DOHH2 (cell line): ENCODE data around the gene GYS1.

ENCODE experiments used
- H3F3A ChIP-seq: fragments of 200-600 bp; sonication (generic), shearing (Covaris generic); 2 replicates; pipeline ENCODE4 v1.6.0; 2016; ENCODE audit warnings: antibody characterized with exemption, mild to moderate bottlenecking; ENCODE audit not compliant: control insufficient read depth, insufficient read depth
- H3K27ac ChIP-seq: fragments of 200-600 bp; sonication (generic); 2 replicates; pipeline ENCODE4 v1.5.1; 2014; ENCODE audit warnings: low read depth, mild to moderate bottlenecking, low read length, moderate library complexity
- H3K27me3 ChIP-seq: fragments of 200-600 bp; sonication (generic); 2 replicates; pipeline ENCODE4 v1.6.1; 2014; ENCODE audit warnings: mild to moderate bottlenecking, low read length, mixed read lengths; ENCODE audit not compliant: control insufficient read depth
- H3K36me3 ChIP-seq: fragments of 200-600 bp; sonication (generic); 2 replicates; pipeline ENCODE4 v1.6.1; 2014; ENCODE audit warnings: mild to moderate bottlenecking, low read length, moderate library complexity, mixed read lengths; ENCODE audit not compliant: control insufficient read depth
- H3K4me1 ChIP-seq: fragments of 200-600 bp; sonication (generic); 2 replicates; pipeline ENCODE4 v1.6.1; 2014; ENCODE audit warnings: mild to moderate bottlenecking, low read length, mixed read lengths; ENCODE audit not compliant: control insufficient read depth
- H3K4me2 ChIP-seq: fragments of 200-600 bp; sonication (generic); 2 replicates; pipeline ENCODE4 v1.6.0; 2014; ENCODE audit warnings: mild to moderate bottlenecking, low read length, moderate library complexity
- H3K4me3 ChIP-seq: fragments of 200-600 bp; sonication (generic); 2 replicates; pipeline ENCODE4 v1.5.1; 2014; ENCODE audit warnings: mild to moderate bottlenecking, low read length, mixed read lengths
- H3K79me2 ChIP-seq: fragments of 200-600 bp; sonication (generic); 2 replicates; pipeline ENCODE4 v1.6.1; 2014; ENCODE audit warnings: mild to moderate bottlenecking, low read length, mixed read lengths; ENCODE audit not compliant: control insufficient read depth
- H3K9me2 ChIP-seq: fragments of 200-600 bp; sonication (generic); replicated peaks from 2 replicates; pipeline ENCODE4 v1.6.1; 2014; ENCODE audit warnings: mild to moderate bottlenecking, low read length, mixed read lengths; ENCODE audit not compliant: control insufficient read depth
- H3K9me3 ChIP-seq: fragments of 200-600 bp; sonication (generic); 2 replicates; pipeline ENCODE4 v1.6.1; 2014; ENCODE audit warnings: antibody characterized with exemption, low read length, mixed read lengths; ENCODE audit not compliant: control insufficient read depth, insufficient read depth
- H4K20me1 ChIP-seq: fragments of 200-600 bp; sonication (generic); 2 replicates; pipeline ENCODE4 v1.6.0; 2014; ENCODE audit warnings: low read depth, mild to moderate bottlenecking, antibody characterized with exemption, low read length, moderate library complexity; ENCODE audit not compliant: control insufficient read depth, insufficient read depth
- CTCF ChIP-seq: fragments of 200-600 bp; sonication (generic); IDR thresholded peaks from one replicate; pipeline ENCODE4 v1.5.1; 2014; ENCODE audit warnings: antibody characterized with exemption, mild to moderate bottlenecking, low read depth, low read length; ENCODE audit not compliant: poor library complexity, severe bottlenecking
- EZH2phosphoT487 ChIP-seq: fragments of 200-600 bp; sonication (generic); IDR thresholded peaks from 2 replicates; pipeline ENCODE4 v1.6.1; 2017; ENCODE audit warnings: borderline replicate concordance, mild to moderate bottlenecking, antibody characterized with exemption, low read length, moderate library complexity, mixed read lengths

GYS1 gene

GRCh38 chr19:48997972-48998371, 4.9 kb upstream of the GYS1 start:
- Histone ChIP-seq H3K4me2 (no peak overlapping the region), H3K36me3 (peaks cover 56% of the 10 kb centered on the region), H3K79me2 (peaks cover 71% of the 10 kb centered on the region), H3K4me1 (peaks cover 16% of the 10 kb centered on the region), H3K27me3 (no peaks in the 10 kb centered on the region), H3K9me3 (no peaks in the 10 kb centered on the region), H4K20me1 (peaks cover 4% of the 10 kb centered on the region; the same call in 1 of the 2 replicates), H3F3A (no peaks in the 10 kb centered on the region), H3K27ac (no peak overlapping the region), H3K9me2 (no peaks in the 10 kb centered on the region), H3K4me3 (no peak overlapping the region)
- TF ChIP-seq EZH2phosphoT487, result no peak
- peak; percentile 85 for TF ChIP-seq CTCF

GRCh38 chr19:48994035-48994386, 902 bp upstream of the GYS1 start:
- peaks cover 28% of the 10 kb centered on the region for H3K36me3 ChIP-seq
- H3K27ac ChIP-seq, result peak overlapping the region; percentile 75
- peaks cover 4% of the 10 kb centered on the region; the same call in 1 of the 2 replicates for H4K20me1 ChIP-seq
- H3F3A ChIP-seq, result no peaks in the 10 kb centered on the region
- peaks cover 72% of the 10 kb centered on the region for H3K79me2 ChIP-seq
- H3K4me2 ChIP-seq, result peak overlapping the region; percentile 86
- TF ChIP-seq CTCF (no peak), EZH2phosphoT487 (no peak)
- H3K9me3 ChIP-seq, result no peaks in the 10 kb centered on the region
- peak overlapping the region; percentile 81 for H3K4me3 ChIP-seq
- H3K4me1 ChIP-seq, result peaks cover 20% of the 10 kb centered on the region
- no peaks in the 10 kb centered on the region for H3K27me3 ChIP-seq
- H3K9me2 ChIP-seq, result no peaks in the 10 kb centered on the region

GRCh38 chr19:48992581-48993174, 431 bp downstream of the GYS1 start:
- peaks cover 30% of the 10 kb centered on the region for H3K36me3 ChIP-seq
- H3K4me3 ChIP-seq, result peak overlapping the region; percentile 81
- peak overlapping the region; percentile 87 for H3K4me2 ChIP-seq
- TF ChIP-seq EZH2phosphoT487, result no peak
- no peak for TF ChIP-seq CTCF
- no peaks in the 10 kb centered on the region for H3K9me2 ChIP-seq
- no peaks in the 10 kb centered on the region for H3K9me3 ChIP-seq
- H4K20me1 ChIP-seq, result peaks cover 2% of the 10 kb centered on the region; the same call in 1 of the 2 replicates
- no peaks in the 10 kb centered on the region for H3F3A ChIP-seq
- H3K4me1 ChIP-seq, result peaks cover 20% of the 10 kb centered on the region
- H3K27me3 ChIP-seq, result no peaks in the 10 kb centered on the region
- H3K79me2 ChIP-seq, result peaks cover 59% of the 10 kb centered on the region
- peak overlapping the region; percentile 22 for H3K27ac ChIP-seq
